ENCODE data around the gene UVRAG. TPM values are rescaled to one million over a fixed set of nuclear protein-coding genes. Genes with fewer than 3 reads are reported as not detected.

Gene UVRAG
- total and polyA plus RNA-seq, 9 donors = 10.1 to 26.7 (median 19.2) TPM

- TF ChIP-seq POLR2A (IDR thresholded peaks at IDR 0.05) (no peak), EP300 (IDR thresholded peaks at IDR 0.05) (no peak), CTCF (IDR thresholded peaks at IDR 0.05) (no peak)
- 85 to 92% (median 88%) methylated on average over 12 to 13 of the region's 13 CpGs for WGBS, 3 donors
- no peak overlapping the region for H3K27ac ChIP-seq
- H3K4me3 ChIP-seq = no peak overlapping the region
- H3K9me3 ChIP-seq = no peaks in the 10 kb centered on the region
- no peak for DNase-seq
- no peaks in the 10 kb centered on the region for H3K36me3 ChIP-seq
- H3K27me3 ChIP-seq = no peaks in the 10 kb centered on the region
- no peaks in the 10 kb centered on the region for H3K4me1 ChIP-seq (ENCODE audit: insufficient read depth)
- intact Hi-C loops (cut with DNase I) = no loop called here
These were observed 364.1 kb downstream of the UVRAG start for GRCh38 chr11:76179147-76179546.

DNA sequence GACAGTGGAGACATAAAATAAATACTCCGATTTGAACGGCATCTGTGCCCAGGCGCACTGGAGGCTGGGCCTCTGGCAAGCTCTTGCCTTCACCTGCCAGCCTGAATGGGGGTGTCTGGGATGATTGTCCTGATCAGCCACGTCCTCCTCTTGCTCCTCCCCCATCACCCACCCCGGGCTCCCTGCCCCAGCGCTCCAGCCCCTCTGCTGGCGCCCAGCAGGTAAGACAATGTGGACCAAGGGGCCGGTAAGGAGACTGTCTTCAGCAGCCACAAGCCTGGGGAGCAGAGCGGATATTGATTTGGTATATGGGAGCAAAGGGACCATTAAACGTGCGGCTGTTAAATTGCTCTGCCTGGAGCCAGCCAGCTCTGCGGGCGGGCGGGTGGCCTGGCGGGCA is 366.4 kb downstream of the UVRAG start:
- Histone ChIP-seq H3K4me1 (ENCODE audit: insufficient read depth) (peaks cover 14% of the 10 kb centered on the region), H3K9me3 (no peaks in the 10 kb centered on the region), H3K27me3 (no peaks in the 10 kb centered on the region), H3K36me3 (no peaks in the 10 kb centered on the region), H3K27ac (no peak overlapping the region), H3K4me3 (no peak overlapping the region)
- TF ChIP-seq EP300 (IDR thresholded peaks at IDR 0.05) (no peak), POLR2A (IDR thresholded peaks at IDR 0.05) (no peak), CTCF (IDR thresholded peaks at IDR 0.05) (no peak)
- WGBS, 3 donors = 93 to 97% (median 95%) methylated on average over 15 of the region's 15 CpGs
- DNase-seq = no peak
- intact Hi-C loops (cut with DNase I) = no loop called here

GRCh38 chr11:76184551-76184993 is 369.6 kb downstream of the UVRAG start:
- peaks cover 22% of the 10 kb centered on the region for H3K4me1 ChIP-seq (ENCODE audit: insufficient read depth)
- DNase-seq = peak in 2 of 5 donors; percentile 30 to 47
- no peaks in the 10 kb centered on the region for H3K9me3 ChIP-seq
- peak overlapping the region in 1 of 2 donors; percentile 89 for H3K27ac ChIP-seq
- no peak overlapping the region for H3K4me3 ChIP-seq
- intact Hi-C loops (cut with DNase I) = no loop called here
- 38 to 49% (median 38%) methylated on average over 6 to 7 of the region's 7 CpGs for WGBS, 3 donors
- no peaks in the 10 kb centered on the region for H3K27me3 ChIP-seq
- no peaks in the 10 kb centered on the region for H3K36me3 ChIP-seq
- no peak for TF ChIP-seq POLR2A (IDR thresholded peaks at IDR 0.05)
- no peak for TF ChIP-seq CTCF (IDR thresholded peaks at IDR 0.05)
- TF ChIP-seq EP300 (IDR thresholded peaks at IDR 0.05) = no peak

DNA sequence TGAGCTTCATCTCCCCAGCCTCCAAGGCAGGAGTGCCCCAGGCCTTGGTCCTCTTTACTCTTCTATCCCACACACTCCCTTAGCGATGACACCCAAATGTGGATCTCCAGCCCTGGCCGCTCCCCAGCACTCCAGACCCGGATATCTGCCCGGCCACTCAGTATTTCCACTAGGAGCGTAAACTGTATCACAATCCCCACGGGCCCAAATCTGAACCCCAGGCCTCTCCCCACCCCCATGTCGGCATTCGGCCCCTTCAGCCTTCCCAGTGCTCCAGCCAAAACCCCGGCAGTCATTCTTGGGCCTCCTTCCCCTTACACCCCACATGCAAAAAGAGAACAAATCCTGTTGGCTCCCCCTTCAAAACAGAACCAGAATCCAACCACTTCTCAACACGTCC is 370.5 kb downstream of the UVRAG start:
- Histone ChIP-seq H3K4me3 (no peak overlapping the region), H3K9me3 (no peaks in the 10 kb centered on the region), H3K27me3 (no peaks in the 10 kb centered on the region), H3K27ac (peak overlapping the region; percentile 54 to 89), H3K4me1 (ENCODE audit: insufficient read depth) (peaks cover 24% of the 10 kb centered on the region), H3K36me3 (no peaks in the 10 kb centered on the region)
- intact Hi-C loops (cut with DNase I) = no loop called here
- WGBS, 3 donors = 52 to 65% (median 60%) methylated on average over 10 of the region's 10 CpGs
- TF ChIP-seq EP300 (IDR thresholded peaks at IDR 0.05) (no peak), POLR2A (IDR thresholded peaks at IDR 0.05) (no peak), CTCF (IDR thresholded peaks at IDR 0.05) (no peak)
- peak; percentile 44 to 70 (median 51) for DNase-seq

Measured in ovary (tissue), 9 donors.